NT2/D1 (cell line): ENCODE measurements around the gene TPRX1.
"Not testable (repeated sequence)": the region's sequence is repeated elsewhere in the genome, so short reads cannot be mapped to it uniquely, and the experiment has no call there.

Experiments used
- DNase-seq: peaks from one replicate; pipeline ENCODE4 v3.0.0-alpha.2; 2011; ENCODE audit warnings: low read depth, low spot score
- H3K27me3 ChIP-seq: 2 replicates; pipeline ENCODE4 v1.6.0; 2011; ENCODE audit warnings: mild to moderate bottlenecking; ENCODE audit not compliant: insufficient read length, insufficient read depth
- H3K36me3 ChIP-seq: 2 replicates; pipeline ENCODE4 v1.6.1; 2011; ENCODE audit warnings: mild to moderate bottlenecking, low read length, mixed read lengths; ENCODE audit not compliant: insufficient read depth, insufficient read length
- H3K4me1 ChIP-seq: 2 replicates; pipeline ENCODE4 v1.5.1; 2011; ENCODE audit not compliant: insufficient read depth, insufficient read length
- H3K4me3 ChIP-seq: 2 replicates; pipeline ENCODE4 v1.5.1; 2011; ENCODE audit warnings: low read depth; ENCODE audit not compliant: insufficient read length
- H3K9ac ChIP-seq: 2 replicates; pipeline ENCODE4 v1.6.0; 2011; ENCODE audit warnings: low read depth; ENCODE audit not compliant: insufficient read length
- H3K9me3 ChIP-seq: 2 replicates; pipeline ENCODE4 v1.5.1; 2011; ENCODE audit warnings: mild to moderate bottlenecking, low read length; ENCODE audit not compliant: insufficient read depth
- SUZ12 ChIP-seq: IDR thresholded peaks from 2 replicates; pipeline ENCODE4 v1.6.1; 2011; ENCODE audit not compliant: insufficient read length, insufficient read depth; ENCODE audit errors: extremely low read depth
- YY1 ChIP-seq: IDR thresholded peaks from 2 replicates; pipeline ENCODE4 v1.6.1; 2011; ENCODE audit not compliant: insufficient read length, insufficient read depth
- ZNF274 ChIP-seq: IDR thresholded peaks from 2 replicates; pipeline ENCODE4 v1.6.1; 2011; ENCODE audit warnings: mild to moderate bottlenecking, low read depth, low read length

Gene TPRX1

DNA sequence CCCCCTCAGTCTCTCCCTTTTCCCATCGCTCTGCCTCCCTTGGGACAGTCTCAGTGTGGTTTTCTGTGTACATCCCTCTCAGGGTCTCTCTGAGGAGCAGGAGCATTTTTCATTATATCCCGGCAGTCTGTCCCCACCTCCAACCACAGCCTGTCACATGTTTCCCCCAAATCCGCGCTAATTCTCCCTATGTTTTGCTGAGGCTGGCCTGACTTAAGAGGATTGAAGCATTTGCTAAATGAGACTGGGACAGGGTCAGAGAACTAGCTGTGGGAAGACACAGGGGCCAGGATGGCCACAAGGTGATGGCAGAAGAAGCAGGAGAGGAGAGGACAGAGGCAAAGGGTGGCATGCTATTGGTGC is 5.5 kb downstream of the TPRX1 start:
- H3K9ac ChIP-seq: no peak overlapping the region
- no peak for TF ChIP-seq SUZ12
- TF ChIP-seq YY1: no peak
- no peak for TF ChIP-seq ZNF274
- no peak overlapping the region for H3K4me3 ChIP-seq
- no peaks in the 10 kb centered on the region for H3K27me3 ChIP-seq
- H3K36me3 ChIP-seq: no peaks in the 10 kb centered on the region
- H3K4me1 ChIP-seq: no peaks in the 10 kb centered on the region
- DNase-seq: no peak
- H3K9me3 ChIP-seq: no peaks in the 10 kb centered on the region

GRCh38 chr19:47797996-47798903 is 6.1 kb downstream of the TPRX1 start:
- Histone ChIP-seq H3K36me3 (no peaks in the 10 kb centered on the region), H3K4me3 (no peak overlapping the region), H3K9ac (no peak overlapping the region), H3K4me1 (no peaks in the 10 kb centered on the region), H3K27me3 (no peaks in the 10 kb centered on the region), H3K9me3 (no peaks in the 10 kb centered on the region)
- no peak for DNase-seq
- TF ChIP-seq ZNF274 (no peak), SUZ12 (no peak), YY1 (no peak)

DNA sequence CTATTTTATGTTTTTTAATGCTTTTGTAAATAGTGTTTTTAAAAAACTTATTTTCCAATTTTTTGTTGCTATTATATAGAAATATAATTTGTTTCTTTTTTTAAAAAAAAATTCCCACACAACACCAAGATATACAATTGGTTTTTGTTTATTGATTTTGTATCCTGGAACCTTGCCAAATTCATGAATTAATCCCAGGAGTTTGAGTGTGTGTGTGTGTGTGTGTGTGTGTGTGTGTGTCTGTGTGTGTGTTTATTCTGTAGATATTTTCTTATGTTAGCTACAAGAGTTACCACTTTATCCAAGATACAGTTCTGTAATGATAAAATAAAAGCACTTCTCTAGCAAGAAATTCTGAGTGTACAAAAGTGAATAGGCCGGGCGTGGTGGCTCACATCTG is 7.6 kb downstream of the TPRX1 start:
- no peak for TF ChIP-seq ZNF274
- Histone ChIP-seq H3K9me3 (peaks cover 8% of the 10 kb centered on the region; the same call in 1 of the 2 replicates), H3K4me1 (no peaks in the 10 kb centered on the region), H3K27me3 (no peaks in the 10 kb centered on the region), H3K36me3 (no peaks in the 10 kb centered on the region), H3K9ac (no peak overlapping the region), H3K4me3 (no peak overlapping the region)
- DNase-seq: no peak

DNA sequence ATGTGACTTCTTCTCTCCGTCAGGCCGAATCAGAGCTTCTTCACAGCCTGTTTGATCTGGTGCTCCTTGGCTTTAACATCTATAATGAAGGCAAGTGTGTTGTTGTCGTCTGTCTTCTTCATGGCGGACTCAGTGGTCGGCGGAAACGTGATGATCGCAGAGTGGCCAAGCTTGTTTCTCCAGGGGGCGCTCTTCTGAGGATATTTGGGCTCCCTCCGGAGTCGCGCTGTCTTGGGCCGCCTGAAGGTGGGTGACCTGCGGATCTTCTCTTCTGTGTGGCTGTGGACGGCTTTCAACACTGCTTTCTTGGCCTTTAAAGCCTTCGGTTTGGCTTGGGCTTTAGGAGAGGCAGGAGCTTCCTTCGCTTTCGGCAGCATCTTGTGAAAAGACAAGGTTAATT is 9.8 kb downstream of the TPRX1 start:
- Histone ChIP-seq H3K36me3 (no peaks in the 10 kb centered on the region), H3K4me1 (no peaks in the 10 kb centered on the region), H3K27me3 (no peaks in the 10 kb centered on the region), H3K9me3 (peaks cover 8% of the 10 kb centered on the region; the same call in 1 of the 2 replicates), H3K4me3 (no peak overlapping the region), H3K9ac (no peak overlapping the region)
- no peak for TF ChIP-seq YY1
- TF ChIP-seq ZNF274: no peak
- no peak for TF ChIP-seq SUZ12
- no peak for DNase-seq

DNA sequence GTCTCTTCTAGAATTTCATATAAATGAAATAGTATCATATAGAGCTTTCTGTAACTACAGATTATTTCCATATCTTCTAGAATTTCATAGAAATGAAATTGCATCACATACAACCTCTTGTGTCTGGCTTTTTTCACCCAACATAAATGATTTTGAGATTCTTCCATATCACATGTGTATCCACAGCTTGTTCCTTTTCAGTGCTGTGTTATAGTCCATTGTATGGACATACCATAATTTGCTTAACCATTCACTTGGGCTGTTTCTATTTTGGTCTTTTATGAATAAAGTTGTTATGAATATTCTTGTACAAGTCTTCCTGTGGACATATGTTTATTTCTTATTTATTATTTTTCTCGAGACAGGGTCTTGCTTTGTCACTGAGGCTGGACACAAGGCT is 11.7 kb downstream of the TPRX1 start:
- Histone ChIP-seq H3K4me3 (no peak overlapping the region), H3K9me3 (peaks cover 8% of the 10 kb centered on the region; the same call in 1 of the 2 replicates), H3K4me1 (no peaks in the 10 kb centered on the region), H3K36me3 (peaks cover 5% of the 10 kb centered on the region), H3K27me3 (no peaks in the 10 kb centered on the region), H3K9ac (no peak overlapping the region)
- DNase-seq: no peak
- TF ChIP-seq SUZ12: no peak
- TF ChIP-seq YY1: no peak
- no peak for TF ChIP-seq ZNF274

GRCh38 chr19:47790398-47790814 is 13.9 kb downstream of the TPRX1 start:
- Histone ChIP-seq H3K4me3 (no peak overlapping the region), H3K9ac (no peak overlapping the region), H3K4me1 (no peaks in the 10 kb centered on the region), H3K9me3 (peaks cover 8% of the 10 kb centered on the region; the same call in 1 of the 2 replicates), H3K36me3 (peaks cover 21% of the 10 kb centered on the region), H3K27me3 (no peaks in the 10 kb centered on the region)
- DNase-seq: peak; percentile 63
- TF ChIP-seq ZNF274 (no peak), SUZ12 (no peak), YY1 (no peak)

DNA sequence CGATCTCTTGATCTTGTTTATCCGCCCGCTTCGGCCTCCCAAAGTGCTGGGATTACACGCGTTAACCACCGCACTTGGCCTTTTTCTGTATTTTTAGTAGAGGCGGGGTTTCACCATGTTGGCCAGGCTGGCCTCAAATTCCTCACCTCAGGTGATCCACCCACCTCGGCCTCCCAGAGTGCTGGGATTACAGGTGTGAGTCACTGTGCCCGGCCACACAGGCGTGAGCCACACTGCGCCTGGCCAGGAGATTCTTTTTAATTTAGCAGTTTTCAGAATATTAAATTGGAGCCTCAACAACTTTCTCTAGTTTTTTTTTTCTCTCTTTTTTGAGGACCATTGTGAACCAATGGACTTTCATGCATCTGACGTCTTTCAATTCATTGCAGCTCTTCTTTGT is 14.5 kb downstream of the TPRX1 start:
- H3K4me3 ChIP-seq, H3K9ac ChIP-seq: not testable (repeated sequence)

GRCh38 chr19:47787307-47787706 is 17.0 kb downstream of the TPRX1 start:
- not testable (repeated sequence) for H3K9me3 ChIP-seq, H3K4me1 ChIP-seq, H3K4me3 ChIP-seq, H3K27me3 ChIP-seq, H3K9ac ChIP-seq, DNase-seq
- H3K36me3 ChIP-seq: peaks cover 40% of the 10 kb centered on the region

More for the DNA sequence above, 14.5 kb downstream of the TPRX1 start:
- not testable (repeated sequence) for H3K9me3 ChIP-seq, H3K27me3 ChIP-seq, H3K4me1 ChIP-seq, DNase-seq
- H3K36me3 ChIP-seq: peaks cover 25% of the 10 kb centered on the region
